T-cell (primary cell): ENCODE data around the gene USF2. TPM values are rescaled to one million over a fixed set of nuclear protein-coding genes. Genes with fewer than 3 reads are reported as not detected.

Experiments used
- ATAC-seq, 4 experiments: fragments of 200-7000 bp in 3 of 4; fragments of 150-1000 bp in 1 of 4; cut with Tn5 transposase; replicated peaks in 1 of 4; 1 replicate in 3 of 4; 2 replicates in 1 of 4; pipeline ENCODE4 v1.10.0; 2021; ENCODE audit warnings: moderate library complexity in 3 of 4, mild to moderate bottlenecking in 2 of 4, moderate number of reproducible peaks in 1 of 4
- CTCF ChIA-PET, 2 donors: fragments of 300-600 bp; sonication (Branson Sonifier 250); formaldehyde crosslinking; loops; one replicate each; lab custom pipeline; 2022; ENCODE audit warnings: antibody characterized with exemption in 2 of 2; lab: Charles Lee
- POLR2A ChIA-PET, 2 donors: fragments of 300-600 bp; sonication (Branson Sonifier 250); formaldehyde crosslinking; loops; one replicate each; lab custom pipeline; 2022; ENCODE audit warnings: antibody characterized with exemption in 2 of 2; lab: Charles Lee
- DNase-seq, 35 experiments: peaks; one replicate each; pipeline versions ENCODE4 v3.0.0 to v3.0.0-alpha.2; 2013 to 2023
- H3K27ac ChIP-seq: one replicate; pipeline ENCODE4 v1.5.1; 2013; ENCODE audit warnings: low read length
- H3K27me3 ChIP-seq, 2 experiments: replicated peaks in 1 of 2; 1 replicate in 1 of 2; 2 replicates in 1 of 2; pipeline versions ENCODE4 v1.6.1 to v1.7.0; 2013; ENCODE audit warnings: low read length in 1 of 2, mixed read lengths in 1 of 2; ENCODE audit not compliant: control insufficient read depth in 2 of 2, insufficient read depth in 2 of 2; ENCODE audit errors: extremely low read depth in 1 of 2
- H3K36me3 ChIP-seq, 2 donors: 1 replicate in 1 of 2; 2 replicates in 1 of 2; pipeline versions ENCODE4 v1.6.1 to v1.7.0; 2013; ENCODE audit warnings: low read length in 1 of 2; ENCODE audit not compliant: control insufficient read depth in 2 of 2, insufficient read depth in 1 of 2; ENCODE audit errors: extremely low read depth in 1 of 2
- H3K4me1 ChIP-seq, 2 experiments: 1 replicate in 1 of 2; 2 replicates in 1 of 2; pipeline versions ENCODE4 v1.6.1 to v1.7.0; 2013; ENCODE audit warnings: low read length in 2 of 2, mixed read lengths in 1 of 2; ENCODE audit not compliant: insufficient read depth in 2 of 2, control insufficient read depth in 1 of 2; ENCODE audit errors: extremely low read depth in 1 of 2
- H3K4me3 ChIP-seq, 2 donors: 1 replicate in 1 of 2; 2 replicates in 1 of 2; pipeline versions ENCODE4 v1.5.1 to v1.7.0; 2013; ENCODE audit warnings: mild to moderate bottlenecking in 2 of 2, low read length in 1 of 2, moderate library complexity in 1 of 2; ENCODE audit not compliant: control insufficient read depth in 1 of 2; ENCODE audit errors: extremely low read depth in 1 of 2
- H3K9me3 ChIP-seq: 2 replicates; pipeline ENCODE4 v1.7.0; 2013
- H3K27ac Mint-ChIP-seq, 2 donors: one replicate each; pipeline ENCODE4 v1.8.0; 2020 to 2021; ENCODE audit warnings: mild to moderate bottlenecking in 2 of 2, mixed read lengths in 2 of 2
- H3K27me3 Mint-ChIP-seq, 2 donors: one replicate each; pipeline ENCODE4 v1.8.0; 2021 to 2022; ENCODE audit warnings: mixed read lengths in 2 of 2
- H3K36me3 Mint-ChIP-seq: one replicate; pipeline ENCODE4 v1.8.0; 2021; ENCODE audit warnings: mixed read lengths
- H3K4me1 Mint-ChIP-seq, 3 donors: one replicate each; pipeline ENCODE4 v1.8.0; 2020 to 2022; ENCODE audit warnings: mixed read lengths in 3 of 3, mild to moderate bottlenecking in 1 of 3
- H3K4me3 Mint-ChIP-seq, 3 donors: one replicate each; pipeline ENCODE4 v1.8.0; 2020 to 2022; ENCODE audit warnings: mild to moderate bottlenecking in 3 of 3, mixed read lengths in 3 of 3, moderate library complexity in 3 of 3
- H3K9me3 Mint-ChIP-seq, 3 donors: one replicate each; pipeline ENCODE4 v1.8.0; 2020 to 2022; ENCODE audit warnings: mixed read lengths in 3 of 3
- WGBS: methylation state at CpG from one replicate; pipeline ENCODE4 v1.1.5; 2013; ENCODE audit warnings: missing lambda C conversion rate; ENCODE audit not compliant: insufficient coverage; 5-methylcytosine and 5-hydroxymethylcytosine counted together
- total RNA-seq, 35 experiments: library from RNA in 6 of 35; stranded (reverse) in 6 of 35; fragments of 120-200 nt in 1 of 35; gene quantifications; one replicate each; pipeline versions ENCODE4 v1.2.1 to v1.2.4 and lab custom pipeline; 2013 to 2026

USF2 gene
- total RNA-seq, 5 donors from 2014 or later (not counting 1 experiment from before 2014, with no cell fraction given) = 207 to 255 (median 249) TPM

DNA sequence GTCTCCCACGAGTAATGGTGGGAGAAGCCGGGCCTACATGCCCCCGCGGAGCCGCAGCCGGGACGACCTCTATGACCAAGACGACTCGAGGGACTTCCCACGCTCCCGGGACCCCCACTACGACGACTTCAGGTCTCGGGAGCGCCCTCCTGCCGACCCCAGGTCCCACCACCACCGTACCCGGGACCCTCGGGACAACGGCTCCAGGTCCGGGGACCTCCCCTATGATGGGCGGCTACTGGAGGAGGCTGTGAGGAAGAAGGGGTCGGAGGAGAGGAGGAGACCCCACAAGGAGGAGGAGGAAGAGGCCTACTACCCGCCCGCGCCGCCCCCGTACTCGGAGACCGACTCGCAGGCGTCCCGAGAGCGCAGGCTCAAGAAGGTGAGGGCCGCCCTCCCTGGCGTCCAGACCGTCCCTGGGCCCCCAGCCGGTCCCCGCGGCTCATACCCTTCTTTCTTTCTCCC is 1.4 kb upstream of the USF2 start:
- POLR2A ChIA-PET = interaction anchor here (0.6 to 1.0 kb wide), 2 partner anchors 33 to 65 kb away, joined by 3 to 5 read pairs; no protein-coding TSS in a partner anchor
- H3K27ac ChIP-seq = peak overlapping the region; percentile 70
- H3K4me1 Mint-ChIP-seq = peaks cover 44 to 47% (median 46%) of the 10 kb centered on the region in 3 donors
- ATAC-seq (peak in 3 of 4 experiments; percentile 8 to 12 (median 10)), DNase-seq (peak in 14 of 35 experiments; percentile 10 to 48 (median 32))
- no peaks in the 10 kb centered on the region for H3K27me3 Mint-ChIP-seq
- no peaks in the 10 kb centered on the region for H3K27me3 ChIP-seq
- H3K4me3 Mint-ChIP-seq = peak overlapping the region; percentile 87 to 94 (median 90)
- no peaks in the 10 kb centered on the region for H3K9me3 ChIP-seq
- peak overlapping the region; percentile 67 for H3K4me3 ChIP-seq
- CTCF ChIA-PET = no interaction called here
- no peaks in the 10 kb centered on the region for H3K9me3 Mint-ChIP-seq
- peak overlapping the region; percentile 95 to 99 for H3K27ac Mint-ChIP-seq
- 0% methylated on average over 14 of the region's 40 CpGs for WGBS
- H3K36me3 ChIP-seq = peaks cover 6 to 27% of the 10 kb centered on the region in 2 donors
- H3K36me3 Mint-ChIP-seq = peaks cover 17% of the 10 kb centered on the region
- H3K4me1 ChIP-seq = peaks cover 5 to 46% of the 10 kb centered on the region in 2 experiments

DNA sequence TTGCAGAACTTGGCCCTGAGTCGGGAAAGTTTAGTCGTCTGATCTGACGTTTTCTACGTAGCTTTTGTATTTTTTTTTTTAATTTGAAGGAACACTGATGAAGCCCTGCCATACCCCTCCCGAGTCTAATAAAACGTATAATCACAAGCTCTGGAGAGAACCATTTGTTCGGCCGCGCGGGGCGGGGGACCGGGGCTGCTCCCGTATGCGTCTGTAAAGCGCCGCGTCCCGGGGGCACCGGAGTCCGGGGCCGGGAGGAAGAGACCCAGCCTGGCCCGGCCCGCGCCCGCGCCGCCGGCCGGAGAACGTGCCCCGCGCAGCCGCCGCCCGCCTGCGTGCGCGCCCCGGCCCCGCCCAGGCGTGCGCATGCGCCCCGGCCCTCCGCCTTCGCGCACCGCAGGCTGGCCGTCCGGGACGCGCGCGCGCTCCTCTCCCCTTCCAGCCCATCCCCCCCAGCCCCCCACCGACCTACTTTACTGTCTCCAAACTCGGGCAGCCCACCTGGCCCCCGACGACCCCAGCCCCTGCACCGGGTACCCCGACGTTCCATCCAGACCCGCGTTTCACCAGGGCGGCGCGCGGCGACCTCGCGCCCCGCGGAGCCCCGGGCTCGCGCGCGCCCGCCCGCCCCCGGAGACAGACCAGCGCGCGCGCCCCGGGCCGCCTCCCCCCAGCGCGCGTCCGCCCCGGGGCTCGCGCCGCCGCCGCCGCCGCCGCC is 785 bp upstream of the USF2 start:
- CTCF ChIA-PET = interaction anchor here in 1 of 2 donors (0.6 kb wide), 1 partner anchor 125 kb away, joined by 6 read pairs; the partner anchor contains the start of gene FXYD7
- peak overlapping the region; percentile 70 for H3K27ac ChIP-seq
- H3K36me3 Mint-ChIP-seq = peaks cover 19% of the 10 kb centered on the region
- DNase-seq (peak; percentile 39 to 92 (median 65)), ATAC-seq (peak; percentile 58 to 68 (median 62))
- POLR2A ChIA-PET = interaction anchor here (0.6 to 1.0 kb wide), 4 partner anchors 12 to 477 kb away, joined by 3 to 5 read pairs (median 4); no protein-coding TSS in a partner anchor
- H3K36me3 ChIP-seq = peaks cover 9 to 31% of the 10 kb centered on the region in 2 donors
- H3K4me3 ChIP-seq = peak overlapping the region; percentile 67
- peaks cover 44 to 48% (median 46%) of the 10 kb centered on the region in 3 donors for H3K4me1 Mint-ChIP-seq
- H3K9me3 ChIP-seq = no peaks in the 10 kb centered on the region
- H3K4me1 ChIP-seq = peaks cover 5 to 46% of the 10 kb centered on the region in 2 experiments
- H3K9me3 Mint-ChIP-seq = no peaks in the 10 kb centered on the region
- H3K27me3 ChIP-seq = no peaks in the 10 kb centered on the region
- peak overlapping the region; percentile 87 to 94 (median 90) for H3K4me3 Mint-ChIP-seq
- under 1% methylated on average over 80 of the region's 100 CpGs for WGBS
- no peaks in the 10 kb centered on the region for H3K27me3 Mint-ChIP-seq
- H3K27ac Mint-ChIP-seq = peak overlapping the region; percentile 95 to 99

DNA sequence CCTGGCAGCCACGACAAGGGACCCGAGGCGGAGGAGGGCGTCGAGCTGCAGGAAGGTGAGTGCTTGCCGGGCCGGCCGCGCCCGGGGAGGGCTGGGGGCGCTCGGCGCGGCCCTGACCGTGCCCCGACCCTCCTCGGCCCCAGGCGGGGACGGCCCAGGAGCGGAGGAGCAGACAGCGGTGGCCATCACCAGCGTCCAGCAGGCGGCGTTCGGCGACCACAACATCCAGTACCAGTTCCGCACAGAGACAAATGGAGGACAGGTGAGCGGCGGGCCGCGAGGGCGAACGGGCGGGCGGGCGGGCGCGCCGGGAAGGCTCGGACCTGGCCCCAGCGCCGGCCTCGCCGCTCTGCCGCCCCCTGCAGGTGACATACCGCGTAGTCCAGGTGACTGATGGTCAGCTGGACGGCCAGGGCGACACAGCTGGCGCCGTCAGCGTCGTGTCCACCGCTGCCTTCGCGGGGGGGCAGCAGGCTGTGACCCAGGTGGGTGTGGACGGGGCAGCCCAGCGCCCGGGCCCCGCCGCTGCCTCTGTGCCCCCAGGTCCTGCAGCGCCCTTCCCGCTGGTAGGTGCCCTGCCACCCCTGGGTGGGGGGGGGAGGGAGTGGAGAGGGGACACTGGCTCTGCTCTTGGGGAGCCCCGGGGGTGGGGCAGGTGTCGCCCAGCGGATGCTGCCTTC is 816 bp downstream of the USF2 start:
- Histone ChIP-seq H3K4me1 (peaks cover 5 to 46% of the 10 kb centered on the region in 2 experiments), H3K27me3 (no peaks in the 10 kb centered on the region), H3K4me3 (peak overlapping the region; percentile 20 to 26), H3K9me3 (no peaks in the 10 kb centered on the region), H3K36me3 (peaks cover 13 to 44% of the 10 kb centered on the region in 2 donors), H3K27ac (no peak overlapping the region)
- Mint-ChIP-seq H3K4me3 (peak overlapping the region; percentile 68 to 77 (median 70)), H3K9me3 (no peaks in the 10 kb centered on the region), H3K27ac (peak overlapping the region; percentile 44 to 72), H3K27me3 (no peaks in the 10 kb centered on the region), H3K36me3 (peaks cover 30% of the 10 kb centered on the region), H3K4me1 (peaks cover 47 to 53% (median 47%) of the 10 kb centered on the region in 3 donors)
- ChIA-PET CTCF (interaction anchor here in 1 of 2 donors (0.6 to 0.9 kb wide), 2 partner anchors 11 to 136 kb away, joined by 3 read pairs; no protein-coding TSS in a partner anchor), POLR2A (no interaction called here)
- ATAC-seq = peak; percentile 51 to 62 (median 56)
- WGBS = 3% methylated on average over 57 of the region's 66 CpGs
- peak; percentile 47 to 86 (median 66) for DNase-seq

DNA sequence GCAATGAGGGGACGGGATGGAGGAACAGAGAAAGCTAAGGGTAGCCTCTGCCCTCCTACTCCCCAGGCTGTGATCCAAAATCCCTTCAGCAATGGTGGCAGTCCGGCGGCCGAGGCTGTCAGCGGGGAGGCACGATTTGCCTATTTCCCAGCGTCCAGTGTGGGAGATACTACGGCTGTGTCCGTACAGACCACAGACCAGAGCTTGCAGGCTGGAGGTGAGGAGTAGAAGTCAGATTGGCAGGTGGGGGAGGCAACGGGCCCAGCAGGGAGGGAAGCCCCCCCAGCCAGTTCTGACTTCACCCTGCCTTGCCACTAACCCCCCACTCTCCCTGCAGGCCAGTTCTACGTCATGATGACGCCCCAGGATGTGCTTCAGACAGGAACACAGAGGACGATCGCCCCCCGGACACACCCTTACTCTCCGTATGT is 1.6 kb downstream of the USF2 start:
- Histone ChIP-seq H3K27ac (no peak overlapping the region), H3K4me1 (peaks cover 5 to 39% of the 10 kb centered on the region in 2 experiments), H3K36me3 (peaks cover 13 to 47% of the 10 kb centered on the region in 2 donors), H3K4me3 (no peak overlapping the region), H3K27me3 (no peaks in the 10 kb centered on the region), H3K9me3 (no peaks in the 10 kb centered on the region)
- Mint-ChIP-seq H3K27ac (peak overlapping the region; percentile 45 to 74), H3K4me1 (peaks cover 40 to 47% (median 47%) of the 10 kb centered on the region in 3 donors), H3K36me3 (peaks cover 29% of the 10 kb centered on the region), H3K27me3 (no peaks in the 10 kb centered on the region), H3K4me3 (peak overlapping the region; percentile 68 to 70 (median 68)), H3K9me3 (no peaks in the 10 kb centered on the region)
- DNase-seq (no peak), ATAC-seq (no peak)
- ChIA-PET POLR2A (interaction anchor here in 1 of 2 donors (0.7 kb wide), 1 partner anchor 18 kb away, joined by 3 read pairs; no protein-coding TSS in a partner anchor), CTCF (interaction anchor here in 1 of 2 donors (0.9 kb wide), 1 partner anchor 12 kb away, joined by 3 read pairs; no protein-coding TSS in a partner anchor)
- 93% methylated on average over 13 of the region's 16 CpGs for WGBS

DNA sequence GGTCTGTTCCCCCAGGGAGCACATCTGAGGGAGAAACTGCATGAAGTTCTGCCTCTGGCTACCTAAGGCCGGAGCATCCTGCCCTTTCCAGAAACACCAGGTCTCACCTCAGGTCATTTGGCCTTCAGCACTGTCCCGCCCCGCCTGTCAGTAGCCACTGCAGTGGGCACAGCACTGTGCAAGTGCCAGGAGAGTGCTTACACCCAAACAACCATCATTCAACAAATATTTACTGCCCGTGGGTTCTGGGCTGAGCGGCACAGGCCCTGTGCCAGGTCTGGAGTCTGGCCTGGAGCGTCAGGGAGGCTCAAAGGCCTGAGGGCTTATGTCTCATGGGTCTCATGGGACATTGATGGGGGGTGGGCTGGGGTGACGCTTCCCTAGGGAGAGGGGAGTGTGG is 2.8 kb downstream of the USF2 start:
- ATAC-seq (no peak), DNase-seq (no peak)
- peaks cover 2 to 28% of the 10 kb centered on the region in 2 experiments for H3K4me1 ChIP-seq
- peaks cover 13 to 53% of the 10 kb centered on the region in 2 donors for H3K36me3 ChIP-seq
- H3K9me3 Mint-ChIP-seq = no peaks in the 10 kb centered on the region
- H3K27ac Mint-ChIP-seq = peak overlapping the region in 1 of 2 donors; percentile 34
- peaks cover 32 to 40% (median 35%) of the 10 kb centered on the region in 3 donors for H3K4me1 Mint-ChIP-seq
- ChIA-PET CTCF (no interaction called here), POLR2A (no interaction called here)
- H3K27ac ChIP-seq = no peak overlapping the region
- H3K4me3 Mint-ChIP-seq = peak overlapping the region in 2 of 3 donors; percentile 31 to 47
- H3K4me3 ChIP-seq = no peak overlapping the region
- no peaks in the 10 kb centered on the region for H3K27me3 ChIP-seq
- peaks cover 36% of the 10 kb centered on the region for H3K36me3 Mint-ChIP-seq
- H3K9me3 ChIP-seq = no peaks in the 10 kb centered on the region
- no peaks in the 10 kb centered on the region for H3K27me3 Mint-ChIP-seq
- WGBS = 100% methylated on average over 3 of the region's 7 CpGs
